Activated T-cell treated with anti-CD3 and anti-CD28 coated beads for 4 hours (primary cell): Measurements from ENCODE around the gene ASIC2.

Experiments
- DNase-seq: peaks from one replicate; pipeline ENCODE4 v3.0.0-alpha.2; 2020

Gene ASIC2

GRCh38 chr17:33109336-33110072, 183.6 kb downstream of the ASIC2 start:
- no peak for DNase-seq

- DNase-seq: no peak
These were observed 186.4 kb downstream of the ASIC2 start for GRCh38 chr17:33106525-33107165.

GRCh38 chr17:33105911-33106310, 187.2 kb downstream of the ASIC2 start:
- no peak for DNase-seq

- DNase-seq: no peak
These were observed 193.2 kb downstream of the ASIC2 start for GRCh38 chr17:33099906-33100305.

- DNase-seq: no peak
These were observed 193.8 kb downstream of the ASIC2 start for GRCh38 chr17:33099252-33099651.

GRCh38 chr17:33097411-33097810, 195.7 kb downstream of the ASIC2 start:
- DNase-seq: no peak

GRCh38 chr17:33096161-33096560, 196.9 kb downstream of the ASIC2 start:
- DNase-seq: no peak

- no peak for DNase-seq
These were observed 201.8 kb downstream of the ASIC2 start for GRCh38 chr17:33091271-33091670.

- DNase-seq: no peak
These were observed 202.3 kb downstream of the ASIC2 start for GRCh38 chr17:33090806-33091205.

GRCh38 chr17:33086878-33087277, 206.2 kb downstream of the ASIC2 start:
- no peak for DNase-seq

- DNase-seq: no peak
These were observed 207.1 kb downstream of the ASIC2 start for GRCh38 chr17:33086041-33086440.

- DNase-seq: no peak
These were observed 207.8 kb downstream of the ASIC2 start for GRCh38 chr17:33085256-33085655.

- no peak for DNase-seq
These were observed 208.3 kb downstream of the ASIC2 start for GRCh38 chr17:33084755-33085154.

GRCh38 chr17:33082529-33083173, 210.4 kb downstream of the ASIC2 start:
- no peak for DNase-seq

GRCh38 chr17:33080091-33080490, 213.0 kb downstream of the ASIC2 start:
- no peak for DNase-seq

- DNase-seq: no peak
These were observed 213.9 kb downstream of the ASIC2 start for GRCh38 chr17:33079201-33079600.

- no peak for DNase-seq
These were observed 216.1 kb downstream of the ASIC2 start for GRCh38 chr17:33076979-33077378.

- DNase-seq: no peak
These were observed 219.7 kb downstream of the ASIC2 start for GRCh38 chr17:33073416-33073815.

GRCh38 chr17:33072421-33073161, 220.5 kb downstream of the ASIC2 start:
- no peak for DNase-seq

GRCh38 chr17:33071656-33072055, 221.4 kb downstream of the ASIC2 start:
- DNase-seq: no peak

- DNase-seq: no peak
These were observed 235.5 kb downstream of the ASIC2 start for GRCh38 chr17:33057564-33057963.

- DNase-seq: no peak
These were observed 236.5 kb downstream of the ASIC2 start for GRCh38 chr17:33056399-33057146.

GRCh38 chr17:33055746-33056145, 237.3 kb downstream of the ASIC2 start:
- no peak for DNase-seq
